Smooth muscle cell (in vitro differentiated cells): Measurements from ENCODE around the gene RAPGEF4. TPM values are rescaled to one million over a fixed set of nuclear protein-coding genes. Genes with fewer than 3 reads are reported as not detected.

Experiments
- DNase-seq: peaks from one replicate; lab custom pipeline; 2025; ENCODE audit not compliant: unreplicated experiment; lab: John Stamatoyannopoulos, UW
- H2AFZ ChIP-seq: fragments of 200-600 bp; sonication (generic); 2 replicates; pipeline ENCODE4 v1.6.0; 2016; ENCODE audit warnings: antibody characterized with exemption, low read depth, mild to moderate bottlenecking
- H3F3A ChIP-seq: fragments of 200-600 bp; sonication (generic); 2 replicates; pipeline ENCODE4 v1.6.0; 2017; ENCODE audit warnings: antibody characterized with exemption, low read depth
- H3K27ac ChIP-seq: fragments of 200-600 bp; sonication (generic); 2 replicates; pipeline ENCODE4 v1.5.1; 2016; ENCODE audit warnings: low read depth, mild to moderate bottlenecking
- H3K27me3 ChIP-seq: fragments of 200-600 bp; sonication (generic); 2 replicates; pipeline ENCODE4 v1.6.1; 2016; ENCODE audit warnings: low read depth, mild to moderate bottlenecking
- H3K36me3 ChIP-seq: fragments of 200-600 bp; sonication (generic); 2 replicates; pipeline ENCODE4 v1.5.1; 2016; ENCODE audit warnings: low read depth
- H3K4me1 ChIP-seq: fragments of 200-600 bp; sonication (generic); 2 replicates; pipeline ENCODE4 v1.5.1; 2016; ENCODE audit warnings: low read depth
- H3K4me2 ChIP-seq: fragments of 200-600 bp; sonication (generic); 2 replicates; pipeline ENCODE4 v1.6.0; 2016; ENCODE audit warnings: mild to moderate bottlenecking
- H3K4me3 ChIP-seq: fragments of 200-600 bp; sonication (generic); 2 replicates; pipeline ENCODE4 v1.5.1; 2016; ENCODE audit warnings: mild to moderate bottlenecking
- H3K79me2 ChIP-seq: fragments of 200-600 bp; sonication (generic); 2 replicates; pipeline ENCODE4 v1.6.0; 2016; ENCODE audit warnings: low read depth, mild to moderate bottlenecking
- H3K9ac ChIP-seq: fragments of 200-600 bp; sonication (generic); 2 replicates; pipeline ENCODE4 v1.6.0; 2016; ENCODE audit warnings: low read depth
- H3K9me3 ChIP-seq: fragments of 200-600 bp; sonication (generic); replicated peaks from 2 replicates; pipeline ENCODE4 v1.5.1; 2016; ENCODE audit warnings: low read depth
- H4K20me1 ChIP-seq: fragments of 200-600 bp; sonication (generic); 2 replicates; pipeline ENCODE4 v1.6.0; 2016; ENCODE audit warnings: low read depth
- whole genome bisulfite sequencing: methylation state at CpG from one replicate; pipeline ENCODE4 v1.1.7; 2016; ENCODE audit warnings: low lambda C conversion rate; 5-methylcytosine and 5-hydroxymethylcytosine counted together
- polyA plus RNA-seq: library from polyadenylated mRNA; unstranded; fragments of >200 nt; fragmentation: Nextera tagmentation; extraction: Ambion mirVana; gene quantifications from 2 replicates; pipeline ENCODE4 v1.2.1, GENCODE V29; 2016
- total RNA-seq: library from RNA; depleted of rRNA; stranded (reverse); fragments of >200 nt; gene quantifications from 2 replicates; pipeline ENCODE4 v1.2.3, GENCODE V29; 2014
- TF ChIP-seq, protein P1 (sequence below): fragments of 200-600 bp; sonication (generic); IDR thresholded peaks from 2 replicates; pipeline ENCODE4 v1.5.1; 2017; ENCODE audit warnings: borderline replicate concordance, mild to moderate bottlenecking, antibody characterized with exemption; ENCODE audit not compliant: insufficient read depth, poor library complexity, severe bottlenecking

The RAPGEF4 gene
- total and polyA plus RNA-seq, 2 experiments from 2014 or later, result 0.35 to 2.7 TPM

DNA sequence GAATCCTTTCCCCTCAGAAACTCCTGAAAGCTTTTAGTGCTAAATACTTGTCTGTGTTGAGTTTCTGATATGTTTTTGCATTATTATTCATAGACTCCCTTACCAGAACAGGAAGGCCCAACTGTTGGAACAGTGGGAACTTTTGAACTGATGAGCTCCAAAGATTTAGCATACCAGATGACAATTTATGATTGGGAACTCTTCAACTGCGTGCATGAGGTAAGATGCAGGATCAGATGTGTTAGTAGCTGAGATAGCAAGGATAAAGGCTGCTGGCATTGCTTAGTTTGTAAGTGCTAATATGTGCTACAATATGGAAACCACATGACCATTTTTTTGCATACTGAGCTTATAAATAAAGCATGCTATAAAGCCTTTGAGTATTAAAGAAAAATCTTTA is 290.8 kb downstream of the RAPGEF4 start:
- H3K27ac ChIP-seq, result no peak overlapping the region
- no peaks in the 10 kb centered on the region for H4K20me1 ChIP-seq
- H3K9me3 ChIP-seq, result no peaks in the 10 kb centered on the region
- peaks cover 10% of the 10 kb centered on the region for H3F3A ChIP-seq
- H3K4me2 ChIP-seq, result no peak overlapping the region
- H2AFZ ChIP-seq, result no peak overlapping the region
- no peaks in the 10 kb centered on the region for H3K79me2 ChIP-seq
- no peaks in the 10 kb centered on the region for H3K36me3 ChIP-seq
- DNase-seq, result no peak
- TF ChIP-seq, protein P1, sequence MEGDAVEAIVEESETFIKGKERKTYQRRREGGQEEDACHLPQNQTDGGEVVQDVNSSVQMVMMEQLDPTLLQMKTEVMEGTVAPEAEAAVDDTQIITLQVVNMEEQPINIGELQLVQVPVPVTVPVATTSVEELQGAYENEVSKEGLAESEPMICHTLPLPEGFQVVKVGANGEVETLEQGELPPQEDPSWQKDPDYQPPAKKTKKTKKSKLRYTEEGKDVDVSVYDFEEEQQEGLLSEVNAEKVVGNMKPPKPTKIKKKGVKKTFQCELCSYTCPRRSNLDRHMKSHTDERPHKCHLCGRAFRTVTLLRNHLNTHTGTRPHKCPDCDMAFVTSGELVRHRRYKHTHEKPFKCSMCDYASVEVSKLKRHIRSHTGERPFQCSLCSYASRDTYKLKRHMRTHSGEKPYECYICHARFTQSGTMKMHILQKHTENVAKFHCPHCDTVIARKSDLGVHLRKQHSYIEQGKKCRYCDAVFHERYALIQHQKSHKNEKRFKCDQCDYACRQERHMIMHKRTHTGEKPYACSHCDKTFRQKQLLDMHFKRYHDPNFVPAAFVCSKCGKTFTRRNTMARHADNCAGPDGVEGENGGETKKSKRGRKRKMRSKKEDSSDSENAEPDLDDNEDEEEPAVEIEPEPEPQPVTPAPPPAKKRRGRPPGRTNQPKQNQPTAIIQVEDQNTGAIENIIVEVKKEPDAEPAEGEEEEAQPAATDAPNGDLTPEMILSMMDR, result no peak
- no peak overlapping the region for H3K4me3 ChIP-seq
- peaks cover 14% of the 10 kb centered on the region for H3K4me1 ChIP-seq
- no peak overlapping the region for H3K9ac ChIP-seq
- 77% methylated on average over 1 of the region's 1 CpG for WGBS
- H3K27me3 ChIP-seq, result no peaks in the 10 kb centered on the region

DNA sequence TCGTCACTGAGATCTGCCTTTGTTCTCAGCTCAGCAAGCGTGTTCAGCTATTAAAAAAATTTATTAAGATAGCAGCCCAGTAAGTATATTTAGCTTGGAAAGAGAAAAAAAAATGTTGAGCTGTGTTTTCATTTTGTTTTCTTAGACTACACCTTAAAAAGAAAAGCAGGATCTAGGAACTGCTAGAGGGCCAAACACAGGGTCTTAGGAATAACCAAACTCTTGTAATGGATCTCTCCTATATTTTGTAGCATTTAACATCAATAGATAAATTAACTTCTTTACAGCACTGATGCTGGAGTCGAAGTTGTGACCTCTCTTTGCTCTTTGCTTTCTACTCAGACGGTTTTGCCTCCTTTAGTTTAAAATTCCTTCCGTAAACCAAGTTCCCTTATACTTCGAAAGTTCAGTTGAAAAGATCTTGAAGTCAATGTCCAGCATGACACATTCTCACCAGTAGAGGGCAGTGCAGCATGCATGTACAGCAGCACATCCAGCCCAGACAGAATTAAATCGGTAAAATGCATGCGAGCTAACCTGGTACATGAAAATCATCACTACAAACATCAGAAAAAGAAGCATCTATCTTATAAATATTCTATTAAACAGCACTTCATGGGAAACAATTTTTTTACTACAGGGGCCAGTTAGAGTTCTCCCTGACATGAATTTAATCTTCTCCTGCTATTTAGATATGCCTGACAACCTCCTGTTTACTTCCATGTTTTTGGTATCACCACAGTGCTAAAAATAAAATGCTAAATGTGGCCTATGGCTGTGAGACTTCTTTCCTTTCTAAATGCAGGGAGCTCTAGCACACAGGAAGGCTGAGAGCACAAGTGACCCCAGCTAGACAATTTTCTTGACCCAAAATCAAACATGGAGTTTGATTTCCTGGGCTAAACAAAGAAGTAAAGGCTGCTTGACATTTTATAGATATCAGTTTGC is 291.8 kb downstream of the RAPGEF4 start:
- H3K27me3 ChIP-seq, result no peaks in the 10 kb centered on the region
- H4K20me1 ChIP-seq, result no peaks in the 10 kb centered on the region
- H3K36me3 ChIP-seq, result no peaks in the 10 kb centered on the region
- WGBS, result 33% methylated on average over 8 of the region's 8 CpGs
- peak overlapping the region; percentile 70 for H2AFZ ChIP-seq
- peak overlapping the region; percentile 76 for H3K27ac ChIP-seq
- peak overlapping the region; percentile 41 for H3K9ac ChIP-seq
- DNase-seq, result peak; percentile 32
- no peaks in the 10 kb centered on the region for H3K9me3 ChIP-seq
- H3K4me2 ChIP-seq, result peak overlapping the region; percentile 42
- H3K79me2 ChIP-seq, result no peaks in the 10 kb centered on the region
- peaks cover 10% of the 10 kb centered on the region for H3F3A ChIP-seq
- TF ChIP-seq, protein P1, result peak; percentile 96
- peaks cover 14% of the 10 kb centered on the region for H3K4me1 ChIP-seq
- H3K4me3 ChIP-seq, result no peak overlapping the region

DNA sequence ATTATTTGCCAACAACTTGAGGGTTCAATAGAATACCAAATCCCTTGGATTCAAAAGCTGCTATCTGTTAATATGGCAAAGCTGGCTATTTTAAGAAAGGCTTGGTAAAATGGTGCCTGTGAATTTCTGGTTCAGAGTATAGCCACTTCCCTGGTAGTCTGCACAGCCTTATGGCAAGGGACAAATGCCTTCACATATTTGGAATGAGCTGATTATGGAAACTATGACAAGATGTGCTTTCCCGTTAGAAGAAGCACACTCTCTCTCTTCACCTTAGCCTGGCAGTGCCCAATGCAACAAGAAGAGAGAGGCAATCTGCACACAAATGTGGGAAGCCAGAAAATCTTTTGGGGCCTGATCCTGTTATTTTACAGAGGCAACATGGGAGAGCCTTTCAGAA is 292.5 kb downstream of the RAPGEF4 start:
- WGBS, result 35% methylated on average over 1 of the region's 1 CpG
- H3K4me2 ChIP-seq, result peak overlapping the region; percentile 42
- peak overlapping the region; percentile 36 for H2AFZ ChIP-seq
- no peaks in the 10 kb centered on the region for H3K36me3 ChIP-seq
- H3K9ac ChIP-seq, result peak overlapping the region; percentile 41
- H3F3A ChIP-seq, result peaks cover 10% of the 10 kb centered on the region
- TF ChIP-seq, protein P1, result no peak
- no peaks in the 10 kb centered on the region for H4K20me1 ChIP-seq
- peaks cover 14% of the 10 kb centered on the region for H3K4me1 ChIP-seq
- no peak for DNase-seq
- H3K27me3 ChIP-seq, result no peaks in the 10 kb centered on the region
- H3K79me2 ChIP-seq, result no peaks in the 10 kb centered on the region
- H3K27ac ChIP-seq, result peak overlapping the region; percentile 76
- H3K4me3 ChIP-seq, result no peak overlapping the region
- H3K9me3 ChIP-seq, result no peaks in the 10 kb centered on the region

DNA sequence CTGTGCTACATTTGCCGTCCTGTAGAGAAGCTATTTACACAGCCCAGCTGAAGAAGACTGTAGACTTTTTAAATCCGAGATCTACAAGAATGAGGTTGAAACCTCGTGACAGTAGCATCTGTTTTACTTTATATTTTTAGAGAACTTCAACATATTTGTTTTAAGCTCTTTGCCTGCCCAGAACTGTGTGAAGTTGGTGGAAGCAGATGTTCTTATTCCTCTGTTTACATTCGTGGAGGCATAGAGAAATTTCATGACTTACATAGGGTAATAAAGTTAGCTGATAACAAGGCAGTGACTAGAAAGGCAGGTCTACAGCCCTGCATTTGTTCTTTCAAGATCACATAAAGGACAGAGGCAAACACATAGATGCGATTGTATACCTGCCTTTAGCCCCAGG is 293.0 kb downstream of the RAPGEF4 start:
- Histone ChIP-seq H3K4me3 (no peak overlapping the region), H2AFZ (peak overlapping the region; percentile 23), H3K9me3 (no peaks in the 10 kb centered on the region), H3K79me2 (no peaks in the 10 kb centered on the region), H3K27me3 (no peaks in the 10 kb centered on the region), H3K4me1 (peaks cover 14% of the 10 kb centered on the region), H3K36me3 (no peaks in the 10 kb centered on the region), H4K20me1 (no peaks in the 10 kb centered on the region), H3K4me2 (peak overlapping the region; percentile 42), H3K9ac (no peak overlapping the region), H3K27ac (peak overlapping the region; percentile 76), H3F3A (peaks cover 10% of the 10 kb centered on the region)
- TF ChIP-seq, protein P1, result no peak
- no peak for DNase-seq
- WGBS, result 20% methylated on average over 5 of the region's 5 CpGs
